IMR-90 (cell line): Measurements from ENCODE around the gene MBD3L4. TPM values are rescaled to one million over a fixed set of nuclear protein-coding genes. Genes with fewer than 3 reads are reported as not detected.

Experiments
- ATAC-seq: fragments of 200-7000 bp; cut with Tn5 transposase; 2 replicates; pipeline ENCODE4 v1.9.1; 2020; ENCODE audit warnings: low read depth, mild to moderate bottlenecking, moderate library complexity
- BruUV-seq: library from RNA; stranded (reverse); fragments of 400-500 nt; replicated peaks from 2 replicates; lab custom pipeline; 2021; lab: Mats Ljungman, UMichigan
- CTCF ChIA-PET: fragments of 300-600 bp; formaldehyde crosslinking; extraction: SDS; loops from one replicate; lab custom pipeline; 2021; ENCODE audit warnings: antibody characterized with exemption; lab: Yijun Ruan, JAX
- POLR2A ChIA-PET: fragments of 300-600 bp; sonication (Branson Sonifier 250); formaldehyde crosslinking; loops from one replicate; lab custom pipeline; 2022; ENCODE audit warnings: antibody characterized with exemption; ENCODE audit not compliant: unreplicated experiment; lab: Charles Lee
- DNase-seq: peaks from one replicate; pipeline ENCODE4 v3.0.0; 2013
- H2AFZ ChIP-seq: replicated peaks from 2 replicates; pipeline ENCODE3; 2013; ENCODE audit warnings: low read length, mild to moderate bottlenecking; ENCODE audit not compliant: poor library complexity
- H2AK5ac ChIP-seq: 2 replicates; pipeline ENCODE4 v1.6.1; 2013; ENCODE audit warnings: low read depth, low read length, inconsistent platforms
- H2AK9ac ChIP-seq: replicated peaks from 2 replicates; pipeline ENCODE3; 2013; ENCODE audit warnings: mild to moderate bottlenecking, low read depth, low read length, moderate library complexity; ENCODE audit not compliant: poor library complexity
- H2BK120ac ChIP-seq: 2 replicates; pipeline ENCODE4 v1.6.1; 2013; ENCODE audit warnings: low read depth, low read length, inconsistent platforms
- H2BK15ac ChIP-seq: 3 replicates; pipeline ENCODE4 v1.6.1; 2013; ENCODE audit warnings: low read depth, low read length, inconsistent platforms
- H2BK20ac ChIP-seq: 2 replicates; pipeline ENCODE4 v1.6.1; 2013; ENCODE audit warnings: low read depth, mild to moderate bottlenecking, inconsistent platforms, low read length, moderate library complexity
- H2BK5ac ChIP-seq: 2 replicates; pipeline ENCODE4 v1.6.1; 2013; ENCODE audit warnings: mild to moderate bottlenecking, low read depth, low read length, inconsistent platforms; ENCODE audit not compliant: poor library complexity, severe bottlenecking
- H3K14ac ChIP-seq: replicated peaks from 2 replicates; pipeline ENCODE4 v1.6.1; 2013; ENCODE audit warnings: low read depth, low read length, inconsistent platforms
- H3K18ac ChIP-seq: 2 replicates; pipeline ENCODE4 v1.6.1; 2013; ENCODE audit warnings: low read depth, low read length, control low read depth
- H3K23ac ChIP-seq: 2 replicates; pipeline ENCODE4 v1.6.1; 2013; ENCODE audit warnings: low read depth, low read length, inconsistent platforms
- H3K27ac ChIP-seq: 2 replicates; pipeline ENCODE4 v1.5.1; 2013; ENCODE audit warnings: mild to moderate bottlenecking, control low read depth, low read length; ENCODE audit not compliant: insufficient read depth
- H3K27me3 ChIP-seq: 2 replicates; pipeline ENCODE4 v1.6.1; 2013; ENCODE audit warnings: low read length; ENCODE audit not compliant: control insufficient read depth, insufficient read depth
- H3K36me3 ChIP-seq: 2 replicates; pipeline ENCODE4 v1.6.1; 2013; ENCODE audit warnings: low read length, mixed read lengths; ENCODE audit not compliant: control insufficient read depth, insufficient read depth
- H3K4ac ChIP-seq: 2 replicates; pipeline ENCODE4 v1.6.1; 2013; ENCODE audit warnings: low read depth, low read length, inconsistent platforms
- H3K4me1 ChIP-seq: 2 replicates; pipeline ENCODE4 v1.6.1; 2013; ENCODE audit warnings: low read length, mixed read lengths; ENCODE audit not compliant: control insufficient read depth, insufficient read depth
- H3K4me2 ChIP-seq: 2 replicates; pipeline ENCODE4 v1.6.1; 2013; ENCODE audit warnings: low read depth, mild to moderate bottlenecking, control low read depth, low read length, moderate library complexity
- H3K4me3 ChIP-seq: 2 replicates; pipeline ENCODE4 v1.5.1; 2013; ENCODE audit warnings: low read depth, mild to moderate bottlenecking, control low read depth, low read length, moderate library complexity; ENCODE audit not compliant: insufficient read depth
- H3K56ac ChIP-seq: 2 replicates; pipeline ENCODE4 v1.6.1; 2013; ENCODE audit warnings: low read length, inconsistent platforms; ENCODE audit not compliant: insufficient read depth; ENCODE audit errors: extremely low read depth
- H3K79me1 ChIP-seq, 2 experiments: 2 replicates each; pipeline ENCODE4 v1.6.1; 2013; ENCODE audit warnings: low read length in 2 of 2, inconsistent platforms in 1 of 2, low read depth in 1 of 2
- H3K9ac ChIP-seq: 2 replicates; pipeline ENCODE4 v1.6.1; 2013; ENCODE audit warnings: low read depth, low read length, control low read depth
- H3K9me1 ChIP-seq: 2 replicates; pipeline ENCODE4 v1.6.1; 2013; ENCODE audit warnings: low read length, inconsistent platforms; ENCODE audit not compliant: insufficient read depth
- H3K9me3 ChIP-seq: 2 replicates; pipeline ENCODE4 v1.6.1; 2013; ENCODE audit warnings: low read length; ENCODE audit not compliant: control insufficient read depth, insufficient read depth
- H4K20me1 ChIP-seq: 2 replicates; pipeline ENCODE4 v1.6.1; 2013; ENCODE audit warnings: low read length, inconsistent platforms; ENCODE audit not compliant: insufficient read depth
- H4K5ac ChIP-seq: 2 replicates; pipeline ENCODE4 v1.6.1; 2013; ENCODE audit warnings: mild to moderate bottlenecking, low read depth, low read length, control low read depth
- H4K8ac ChIP-seq, 2 experiments: 2 replicates each; pipeline ENCODE4 v1.6.1; 2013; ENCODE audit warnings: low read depth in 2 of 2, low read length in 2 of 2, control low read depth in 1 of 2, inconsistent platforms in 1 of 2
- H4K91ac ChIP-seq: 2 replicates; pipeline ENCODE4 v1.6.1; 2013; ENCODE audit warnings: low read depth, low read length, inconsistent platforms; ENCODE audit not compliant: insufficient read depth
- CEBPB ChIP-seq: IDR thresholded peaks from 2 replicates; pipeline ENCODE4 v1.6.1; 2012; ENCODE audit warnings: low read depth, low read length, improper control_type of control experiment
- CHD1 ChIP-seq: IDR thresholded peaks from 2 replicates; pipeline ENCODE4 v1.6.1; 2012; ENCODE audit warnings: low read depth, low read length, improper control_type of control experiment
- ELK1 ChIP-seq: fragments of 150-350 bp; IDR thresholded peaks from 2 replicates; pipeline ENCODE4 v1.6.1; 2016; ENCODE audit warnings: low read depth, mild to moderate bottlenecking, low read length, moderate library complexity, borderline replicate concordance
- FOS ChIP-seq: fragments of 150-350 bp; IDR thresholded peaks from 2 replicates; pipeline ENCODE4 v1.6.1; 2016; ENCODE audit warnings: low read depth, low read length
- MAFK ChIP-seq: IDR thresholded peaks from 2 replicates; pipeline ENCODE4 v1.6.1; 2012; ENCODE audit warnings: low read depth, low read length, improper control_type of control experiment
- MAZ ChIP-seq: IDR thresholded peaks from 2 replicates; pipeline ENCODE4 v1.6.1; 2012; ENCODE audit warnings: low read depth, mild to moderate bottlenecking, low read length, improper control_type of control experiment, moderate library complexity, borderline replicate concordance
- MXI1 ChIP-seq: IDR thresholded peaks from 2 replicates; pipeline ENCODE4 v1.6.1; 2012; ENCODE audit warnings: low read depth, mild to moderate bottlenecking, low read length, moderate library complexity, borderline replicate concordance
- NFE2L2 ChIP-seq: fragments of 150-350 bp; IDR thresholded peaks from 2 replicates; pipeline ENCODE4 v1.6.1; 2016; ENCODE audit warnings: low read depth, mild to moderate bottlenecking, low read length
- POLR2A ChIP-seq: IDR thresholded peaks from 2 replicates; pipeline ENCODE4 v1.6.1; 2012; ENCODE audit warnings: mild to moderate bottlenecking, low read depth, low read length
- RAD21 ChIP-seq: IDR thresholded peaks from 2 replicates; pipeline ENCODE4 v1.6.1; 2012; ENCODE audit warnings: low read length, improper control_type of control experiment
- RCOR1 ChIP-seq: IDR thresholded peaks from 2 replicates; pipeline ENCODE4 v1.6.1; 2012; ENCODE audit warnings: mild to moderate bottlenecking, low read length, improper control_type of control experiment; ENCODE audit not compliant: insufficient replicate concordance
- RFX5 ChIP-seq: IDR thresholded peaks from 2 replicates; pipeline ENCODE4 v1.8.0; 2012; ENCODE audit warnings: low read depth, mild to moderate bottlenecking, low read length, moderate library complexity
- SMC3 ChIP-seq: fragments of 150-350 bp; IDR thresholded peaks from 2 replicates; pipeline ENCODE4 v1.6.1; 2016; ENCODE audit warnings: low read depth, mild to moderate bottlenecking, antibody characterized with exemption, low read length, moderate library complexity
- WGBS, 2 experiments: methylation state at CpG; one replicate each; pipeline versions ENCODE4 v1.1.5 to v1.1.7; 2013; ENCODE audit warnings: missing lambda C conversion rate in 2 of 2; ENCODE audit not compliant: insufficient read length in 1 of 2; ENCODE audit errors: extremely low coverage in 2 of 2; 5-methylcytosine and 5-hydroxymethylcytosine counted together
- dilution Hi-C: fragments of 300-500 bp; cut with HindIII; formaldehyde crosslinking; loops from one replicate; pipeline ENCODE4 v1.14.3; 2018; ENCODE audit warnings: low sequenced_read_pairs; ENCODE audit not compliant: unreplicated experiment
- in situ Hi-C: fragments of 300-500 bp; cut with MboI; formaldehyde crosslinking; loops from 3 replicates; pipeline ENCODE4 v1.14.3; 2019; ENCODE audit warnings: low sequenced_read_pairs, inconsistent platforms, mixed read lengths
- intact Hi-C: fragments of 100-400 bp; cut with micrococcal nuclease; formaldehyde crosslinking; loops from 2 replicates; pipeline ENCODE4 v1.10.0; 2022
- polyA plus RNA-seq, 3 experiments: library from polyadenylated mRNA; depleted of rRNA; stranded (reverse); fragments of >200 nt; gene quantifications; 2 replicates each; pipeline ENCODE4 v1.2.3, GENCODE V29; 2012; ENCODE audit warnings: low replicate concordance in 1 of 3
- total RNA-seq: library from RNA; depleted of rRNA; stranded (reverse); fragments of >200 nt; gene quantifications from 2 replicates; pipeline ENCODE4 v1.2.3, GENCODE V29; 2012
- TF ChIP-seq, protein P1 (sequence below): conservative IDR thresholded peaks from 2 replicates; pipeline ENCODE4 v1.5.1; 2012; ENCODE audit warnings: mild to moderate bottlenecking, low read depth, low read length, improper control_type of control experiment
- TF ChIP-seq, protein P2 (sequence below): fragments of 150-350 bp; IDR thresholded peaks from 2 replicates; pipeline ENCODE4 v1.6.1; 2017; ENCODE audit warnings: mild to moderate bottlenecking, antibody characterized with exemption, low read length, low read depth

Gene MBD3L4
- total and polyA plus RNA-seq, 2 of the 4 experiments (the other 2 are of a cell fraction) = not detected

- TF ChIP-seq, protein P1, sequence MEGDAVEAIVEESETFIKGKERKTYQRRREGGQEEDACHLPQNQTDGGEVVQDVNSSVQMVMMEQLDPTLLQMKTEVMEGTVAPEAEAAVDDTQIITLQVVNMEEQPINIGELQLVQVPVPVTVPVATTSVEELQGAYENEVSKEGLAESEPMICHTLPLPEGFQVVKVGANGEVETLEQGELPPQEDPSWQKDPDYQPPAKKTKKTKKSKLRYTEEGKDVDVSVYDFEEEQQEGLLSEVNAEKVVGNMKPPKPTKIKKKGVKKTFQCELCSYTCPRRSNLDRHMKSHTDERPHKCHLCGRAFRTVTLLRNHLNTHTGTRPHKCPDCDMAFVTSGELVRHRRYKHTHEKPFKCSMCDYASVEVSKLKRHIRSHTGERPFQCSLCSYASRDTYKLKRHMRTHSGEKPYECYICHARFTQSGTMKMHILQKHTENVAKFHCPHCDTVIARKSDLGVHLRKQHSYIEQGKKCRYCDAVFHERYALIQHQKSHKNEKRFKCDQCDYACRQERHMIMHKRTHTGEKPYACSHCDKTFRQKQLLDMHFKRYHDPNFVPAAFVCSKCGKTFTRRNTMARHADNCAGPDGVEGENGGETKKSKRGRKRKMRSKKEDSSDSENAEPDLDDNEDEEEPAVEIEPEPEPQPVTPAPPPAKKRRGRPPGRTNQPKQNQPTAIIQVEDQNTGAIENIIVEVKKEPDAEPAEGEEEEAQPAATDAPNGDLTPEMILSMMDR = no peak
- TF ChIP-seq POLR2A (no peak), MAZ (no peak), MAFK (no peak), SMC3 (no peak), ELK1 (no peak), FOS (no peak), MXI1 (no peak), RFX5 (no peak), CEBPB (no peak), RCOR1 (no peak), RAD21 (no peak), CHD1 (no peak), NFE2L2 (no peak)
- TF ChIP-seq, protein P2, sequence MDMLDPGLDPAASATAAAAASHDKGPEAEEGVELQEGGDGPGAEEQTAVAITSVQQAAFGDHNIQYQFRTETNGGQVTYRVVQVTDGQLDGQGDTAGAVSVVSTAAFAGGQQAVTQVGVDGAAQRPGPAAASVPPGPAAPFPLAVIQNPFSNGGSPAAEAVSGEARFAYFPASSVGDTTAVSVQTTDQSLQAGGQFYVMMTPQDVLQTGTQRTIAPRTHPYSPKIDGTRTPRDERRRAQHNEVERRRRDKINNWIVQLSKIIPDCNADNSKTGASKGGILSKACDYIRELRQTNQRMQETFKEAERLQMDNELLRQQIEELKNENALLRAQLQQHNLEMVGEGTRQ = no peak
- H3K56ac ChIP-seq = no peak overlapping the region
- H3K4me3 ChIP-seq = no peak overlapping the region
- CTCF ChIA-PET = no interaction called here
- WGBS, 2 experiments = 44% methylated on average over 3 of the region's 11 CpGs; no CpG with 5 or more reads in 1 of the 2 experiments
- no peaks in the 10 kb centered on the region for H3K36me3 ChIP-seq
- H3K79me1 ChIP-seq = no peaks in the 10 kb centered on the region
- H3K27me3 ChIP-seq = no peaks in the 10 kb centered on the region
- peaks cover 15% of the 10 kb centered on the region for H3K9me3 ChIP-seq
- H2AK5ac ChIP-seq = no peak overlapping the region
- H3K18ac ChIP-seq = no peak overlapping the region
- H2AK9ac ChIP-seq = no peak overlapping the region
- in situ Hi-C loops (no loop called here), intact Hi-C loops (no loop called here), dilution Hi-C loops (no loop called here)
- no TSS peak for BruUV-seq
- H4K5ac ChIP-seq = no peak overlapping the region
- H3K4ac ChIP-seq = no peak overlapping the region
- H3K14ac ChIP-seq = no peak overlapping the region
- no peak overlapping the region for H2BK120ac ChIP-seq
- POLR2A ChIA-PET = no interaction called here
- no peak overlapping the region for H4K8ac ChIP-seq
- H4K91ac ChIP-seq = no peak overlapping the region
- H3K9me1 ChIP-seq = no peaks in the 10 kb centered on the region
- H3K23ac ChIP-seq = no peak overlapping the region
- DNase-seq (no peak), ATAC-seq (no peak)
- H3K9ac ChIP-seq = no peak overlapping the region
- no peak overlapping the region for H2BK5ac ChIP-seq
- no peak overlapping the region for H3K4me2 ChIP-seq
- no peak overlapping the region for H2BK20ac ChIP-seq
- no peak overlapping the region for H2BK15ac ChIP-seq
- H3K4me1 ChIP-seq = no peaks in the 10 kb centered on the region
- H4K20me1 ChIP-seq = no peaks in the 10 kb centered on the region
- no peak overlapping the region for H3K27ac ChIP-seq
- no peak overlapping the region for H2AFZ ChIP-seq
Observed at GRCh38 chr19:7006135-7006704, 33.8 kb downstream of the MBD3L4 start.
